GM12864 (cell line): ENCODE data around the gene PPP4R2.

Source experiments
- DNase-seq: peaks from one replicate; pipeline ENCODE4 v3.0.0-alpha.2; 2011; ENCODE audit warnings: low read depth
- H3K4me3 ChIP-seq: 2 replicates; pipeline ENCODE4 v1.5.1; 2011; ENCODE audit warnings: mild to moderate bottlenecking, low read depth, low read length, control low read depth
- CTCF ChIP-seq: IDR thresholded peaks from 2 replicates; pipeline ENCODE4 v1.5.1; 2011; ENCODE audit warnings: low read depth, mild to moderate bottlenecking, moderate library complexity, low read length, control low read depth, inconsistent platforms; ENCODE audit errors: missing control alignments

PPP4R2 gene

GRCh38 chr3:73004316-73004715 is 7.7 kb downstream of the PPP4R2 start:
- no peak for DNase-seq
- no peak overlapping the region for H3K4me3 ChIP-seq
- TF ChIP-seq CTCF, result no peak

- TF ChIP-seq CTCF, result no peak
- no peak overlapping the region for H3K4me3 ChIP-seq
- DNase-seq, result no peak
Observed at GRCh38 chr3:73007992-73008712, 11.5 kb downstream of the PPP4R2 start.

GRCh38 chr3:73009008-73009407 is 12.4 kb downstream of the PPP4R2 start:
- H3K4me3 ChIP-seq, result no peak overlapping the region
- DNase-seq, result no peak
- TF ChIP-seq CTCF, result no peak

- no peak overlapping the region for H3K4me3 ChIP-seq
- TF ChIP-seq CTCF, result no peak
- DNase-seq, result no peak
Observed at GRCh38 chr3:73009750-73010149, 13.1 kb downstream of the PPP4R2 start.

- TF ChIP-seq CTCF, result no peak
- DNase-seq, result no peak
Observed at GRCh38 chr3:73010158-73010557, 13.5 kb downstream of the PPP4R2 start.

GRCh38 chr3:73018298-73018697 is 21.7 kb downstream of the PPP4R2 start:
- TF ChIP-seq CTCF, result no peak
- no peak overlapping the region for H3K4me3 ChIP-seq
- no peak for DNase-seq

More at GRCh38 chr3:73010158-73010557, 13.5 kb downstream of the PPP4R2 start:
- H3K4me3 ChIP-seq, result no peak overlapping the region
